K562 (cell line): ENCODE results near the gene JADE2. TPM values are rescaled to one million over a fixed set of nuclear protein-coding genes. Genes with fewer than 3 reads are reported as not detected.

Source experiments
- CTCF ChIP-seq, 3 experiments: IDR thresholded peaks in 2 of 3; conservative IDR thresholded peaks in 1 of 3; 2 replicates each; pipeline ENCODE4 v1.5.1; 2011 to 2012; ENCODE audit warnings: low read length in 3 of 3, mild to moderate bottlenecking in 3 of 3, control low read depth in 2 of 3, improper control_type of control experiment in 1 of 3, inconsistent platforms in 1 of 3, low read depth in 1 of 3, mixed read lengths in 1 of 3, moderate library complexity in 1 of 3; ENCODE audit not compliant: insufficient read depth in 2 of 3
- ETV5 ChIP-seq: sonication (generic); formaldehyde crosslinking; IDR thresholded peaks from 2 replicates; pipeline ENCODE4 v1.4.0; 2020; ENCODE audit warnings: low read depth, mild to moderate bottlenecking, missing genetic modification reagents
- GTF2F1 ChIP-seq: IDR thresholded peaks from 2 replicates; pipeline ENCODE4 v1.6.1; 2011; ENCODE audit warnings: low read depth, low read length, improper control_type of control experiment
- HDAC2 ChIP-seq: fragments of 450-650 bp; IDR thresholded peaks from 2 replicates; pipeline ENCODE4 v1.6.1; 2016; ENCODE audit warnings: mild to moderate bottlenecking
- ID3 ChIP-seq, 2 experiments: fragments of 250-450 bp in 1 of 2; fragments of 450-650 bp in 1 of 2; sonication (Bioruptor Pico) in 1 of 2; IDR thresholded peaks; 2 replicates each; pipeline versions ENCODE4 v1.6.1 to v1.8.0; 2016 to 2021; ENCODE audit warnings: mild to moderate bottlenecking in 2 of 2, moderate library complexity in 2 of 2, missing compliant biosample characterization in 1 of 2, missing genetic modification characterization in 1 of 2
- LARP7 ChIP-seq: fragments of 450-650 bp; IDR thresholded peaks from 2 replicates; pipeline ENCODE4 v1.6.1; 2016
- NCOA6 ChIP-seq: fragments of 450-650 bp; IDR thresholded peaks from 2 replicates; pipeline ENCODE4 v1.6.1; 2017; ENCODE audit warnings: mild to moderate bottlenecking
- NR1H2 ChIP-seq: sonication (generic); formaldehyde crosslinking; IDR thresholded peaks from 2 replicates; pipeline ENCODE4 v1.4.0; 2020; ENCODE audit warnings: mild to moderate bottlenecking, missing genetic modification reagents
- NR2C1 ChIP-seq, 2 experiments: fragments of 450-650 bp; IDR thresholded peaks; 2 replicates each; pipeline ENCODE4 v1.6.1; 2017; ENCODE audit warnings: mild to moderate bottlenecking in 2 of 2, antibody characterized with exemption in 1 of 2, inconsistent platforms in 1 of 2, missing compliant biosample characterization in 1 of 2, missing genetic modification characterization in 1 of 2
- PHB ChIP-seq: fragments of 250-450 bp; sonication (Bioruptor Pico); IDR thresholded peaks from 2 replicates; pipeline ENCODE4 v1.5.0; 2021
- PRDM10 ChIP-seq: fragments of 450-650 bp; IDR thresholded peaks from 2 replicates; pipeline ENCODE4 v1.6.1; 2018; ENCODE audit not compliant: partially characterized antibody
- RAD21 ChIP-seq, 2 experiments: fragments of 250-450 bp in 1 of 2; fragments of 450-650 bp in 1 of 2; sonication (Bioruptor Pico) in 1 of 2; formaldehyde crosslinking in 1 of 2; IDR thresholded peaks in 1 of 2; conservative IDR thresholded peaks in 1 of 2; 2 replicates each; pipeline versions ENCODE4 v1.4.0 to v1.8.0; 2020 to 2022; ENCODE audit warnings: mild to moderate bottlenecking in 2 of 2, moderate library complexity in 1 of 2
- RBM34 ChIP-seq: fragments of 200-400 bp; formaldehyde crosslinking; IDR thresholded peaks from 2 replicates; pipeline ENCODE4 v1.6.1; 2018; ENCODE audit warnings: low read length, borderline replicate concordance; ENCODE audit not compliant: insufficient read depth
- ZBTB33 ChIP-seq: sonication (generic); formaldehyde crosslinking; IDR thresholded peaks from 2 replicates; pipeline ENCODE4 v1.8.1; 2023; ENCODE audit warnings: mild to moderate bottlenecking, missing genetic modification reagents
- ZKSCAN3 ChIP-seq: fragments of 250-450 bp; sonication (Bioruptor Pico); IDR thresholded peaks from 2 replicates; pipeline ENCODE4 v1.4.0; 2020
- ZNF232 ChIP-seq: sonication (generic); formaldehyde crosslinking; IDR thresholded peaks from 2 replicates; pipeline ENCODE4 v1.8.0; 2022; ENCODE audit warnings: mild to moderate bottlenecking, missing genetic modification reagents
- polyA plus RNA-seq, 8 experiments: library from polyadenylated mRNA; depleted of rRNA in 4 of 8; stranded (reverse) in 5 of 8; unstranded in 3 of 8; fragments of >200 nt; fragmentation: Nextera tagmentation in 2 of 8; fragmentation: Illumina TruSeq in 1 of 8; extraction: Ambion mirVana in 2 of 8; extraction: Trizol in 1 of 8; gene quantifications; 2 replicates each; pipeline versions ENCODE4 v1.2.1 to v1.2.3, GENCODE V29; 2011 to 2014; ENCODE audit warnings: inconsistent platforms in 1 of 8, missing spikeins in 1 of 8
- total RNA-seq, 7 experiments: library from RNA; depleted of rRNA in 6 of 7; stranded (reverse); fragments of >200 nt in 6 of 7; fragmentation: Illumina TruSeq in 2 of 7; extraction: Trizol in 2 of 7; gene quantifications; 2 replicates each; pipeline versions ENCODE4 v1.2.1 to v1.2.3, GENCODE V29; 2011 to 2021; ENCODE audit warnings: low replicate concordance in 1 of 7

Gene JADE2
- total and polyA plus RNA-seq, 9 of the 15 experiments (the other 6 are each of a cell fraction or from before 2014, with no cell fraction given): 0.50 to 23.3 (median 9.1) TPM

GRCh38 chr5:134524272-134524825, 1.1 kb upstream of the JADE2 start (continued):
- TF ChIP-seq ID3 (CRISPR knock-in tag; IDR thresholded peaks at IDR 0.05): no peak
- no peak for TF ChIP-seq ID3 (tag; IDR thresholded peaks at IDR 0.05)
- TF ChIP-seq NR1H2 (CRISPR knock-in tag): no peak
- TF ChIP-seq PHB (CRISPR knock-in tag): no peak
- peak; percentile 2 for TF ChIP-seq PRDM10
- no peak for TF ChIP-seq GTF2F1
- peak in 2 of 3 experiments; percentile 8 to 29; a peak in 1 of 6 replicates for TF ChIP-seq CTCF (IDR thresholded peaks at IDR 0.05 in 2 of 3, conservative IDR thresholded peaks at IDR 0.05 in 1 of 3; ENCODE audit: insufficient read depth in 2 of 3, low read depth in 1 of 3, low read length in 3 of 3)
- TF ChIP-seq RBM34: no peak
- TF ChIP-seq ZKSCAN3 (CRISPR knock-in tag): no peak
- peak; percentile 17; the same call in 1 of the 2 replicates for TF ChIP-seq ETV5 (CRISPR knock-in tag)
- TF ChIP-seq NCOA6: peak; percentile 60; the same call in 1 of the 2 replicates
- no peak for TF ChIP-seq ZNF232 (CRISPR knock-in tag)
- peak in 1 of 2 experiments; percentile 24; a peak in 1 of 4 replicates for TF ChIP-seq RAD21 (CRISPR knock-in tag; conservative IDR thresholded peaks at IDR 0.05 in 1 of 2, IDR thresholded peaks at IDR 0.05 in 1 of 2)
- no peak for TF ChIP-seq LARP7
- TF ChIP-seq ZBTB33: no peak; the same call in 1 of the 2 replicates
- TF ChIP-seq NR2C1 (IDR thresholded peaks at IDR 0.05): no peak
- no peak for TF ChIP-seq NR2C1 (tag; IDR thresholded peaks at IDR 0.05)
- TF ChIP-seq HDAC2: no peak
